NCI-H748 treated with DMSO at 0.1 percent for 48 hours (cell line): ENCODE measurements around the gene GRID1.

ENCODE experiments used
- DNase-seq: peaks from one replicate; lab custom pipeline; 2025; lab: John Stamatoyannopoulos, UW

GRID1 gene

GRCh38 chr10:85649461-85649860 lies 717.1 kb downstream of the GRID1 start:
- no peak for DNase-seq

DNA sequence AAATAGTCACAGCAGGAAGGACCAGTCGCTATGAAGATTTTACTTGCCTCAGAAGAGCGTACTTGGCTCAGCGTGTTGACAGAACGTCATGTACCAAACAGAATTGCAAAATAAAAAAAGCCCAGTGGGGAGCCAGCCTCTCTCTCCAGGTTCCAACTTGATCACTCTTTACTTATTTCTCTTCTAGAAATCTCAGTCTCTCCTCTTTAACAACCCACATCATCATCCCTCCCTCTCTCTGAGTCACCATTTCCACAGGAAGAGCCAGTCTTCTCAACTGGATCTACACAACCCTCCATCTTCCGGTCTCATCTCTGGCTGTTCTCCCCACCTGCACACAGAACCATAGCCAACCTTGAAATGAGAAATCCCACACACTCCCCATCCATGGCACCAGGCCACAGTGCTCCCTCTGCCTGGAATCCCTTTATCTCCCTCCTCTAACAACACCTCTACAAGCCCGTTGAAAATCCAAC lies 718.3 kb downstream of the GRID1 start:
- DNase-seq, result no peak

DNA sequence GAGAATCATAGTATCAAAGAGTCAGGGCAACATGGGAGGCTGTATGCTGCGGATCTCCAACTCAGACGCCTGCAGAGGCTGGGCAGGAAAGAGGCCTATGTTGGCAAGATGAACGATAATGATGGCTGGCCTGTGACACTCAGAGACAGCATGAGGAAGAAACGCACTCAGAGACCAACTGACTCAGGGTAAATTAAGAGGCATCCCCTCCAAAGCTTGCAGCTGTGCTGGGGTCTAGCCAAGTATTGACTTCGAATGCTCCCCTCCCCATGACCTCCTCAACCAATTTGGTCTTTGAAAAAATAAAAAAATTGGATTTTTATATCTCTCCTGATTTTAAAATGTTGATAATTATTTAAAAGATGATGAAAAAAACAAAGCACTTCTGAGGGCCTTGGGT lies 718.9 kb downstream of the GRID1 start:
- DNase-seq, result no peak

DNA sequence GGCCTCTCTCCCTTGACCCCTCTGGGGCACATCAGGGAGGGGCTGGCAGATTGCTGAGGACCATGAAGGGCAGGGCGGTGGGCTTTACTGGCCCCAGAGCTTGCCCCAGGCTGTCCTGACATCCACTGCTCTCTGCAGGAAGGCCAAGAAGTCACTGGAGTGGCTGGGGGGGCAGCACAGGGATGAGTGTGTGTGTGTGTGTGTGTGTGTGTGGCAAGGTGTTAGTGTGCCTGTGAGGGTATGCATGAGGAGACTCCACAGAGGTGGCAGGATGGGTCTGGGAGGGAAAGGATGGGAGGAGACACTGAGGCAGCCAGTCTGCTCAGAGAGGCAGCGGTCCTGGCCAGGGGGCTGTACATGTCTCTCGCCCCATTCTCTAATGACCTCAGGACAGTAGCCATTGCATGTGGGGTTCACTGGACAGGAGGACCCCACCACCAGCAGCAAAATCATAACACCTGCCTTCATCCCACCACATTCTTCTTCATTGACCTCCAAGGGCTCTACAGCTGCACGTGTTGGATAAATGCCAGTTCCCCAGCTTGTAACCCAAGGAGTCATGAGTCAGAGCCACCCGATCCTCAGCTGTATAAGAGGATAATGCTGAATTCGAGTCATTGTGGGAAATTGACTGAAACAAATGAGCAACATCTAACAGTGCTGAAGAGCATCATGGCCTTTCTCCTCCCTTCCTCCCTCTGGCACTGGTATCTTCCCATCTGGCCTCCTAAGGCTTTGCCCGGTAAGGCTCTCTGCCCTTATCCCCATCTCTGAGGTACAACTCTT lies 720.5 kb downstream of the GRID1 start:
- peak; percentile 0 for DNase-seq

- peak; percentile 11 for DNase-seq
Measured at GRCh38 chr10:85645053-85645452, 721.5 kb downstream of the GRID1 start.

DNA sequence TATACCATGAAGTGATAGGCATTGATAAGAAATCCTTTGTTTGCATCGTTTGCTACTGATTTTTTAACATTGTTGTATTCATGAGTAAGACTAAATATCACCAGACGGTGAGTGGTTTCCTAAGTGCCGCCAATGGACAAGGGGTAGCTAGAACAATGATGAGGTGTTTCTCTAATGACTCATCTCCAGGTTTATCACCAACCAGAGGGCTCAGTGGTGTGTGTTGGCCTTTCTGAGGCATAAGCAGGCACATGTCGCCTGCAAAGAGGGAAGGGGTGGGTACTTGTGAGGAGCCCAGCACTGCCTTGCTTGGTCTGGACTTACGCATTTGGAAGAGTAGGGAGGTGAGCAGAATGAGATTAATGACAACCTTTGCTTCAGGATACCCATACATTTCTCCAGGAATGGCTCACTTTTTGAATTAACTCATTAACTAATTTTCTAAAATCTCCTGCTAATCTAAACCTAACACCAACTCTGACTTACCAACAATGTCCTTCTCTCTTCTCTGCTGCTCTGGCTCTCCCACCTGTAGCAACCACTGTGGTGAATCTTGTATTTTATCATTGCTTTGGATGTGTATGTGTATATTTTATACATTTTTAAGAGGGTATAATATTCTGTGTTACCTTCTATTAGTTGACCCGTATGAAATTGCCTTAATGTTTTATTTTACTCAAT lies 722.6 kb downstream of the GRID1 start:
- no peak for DNase-seq

DNA sequence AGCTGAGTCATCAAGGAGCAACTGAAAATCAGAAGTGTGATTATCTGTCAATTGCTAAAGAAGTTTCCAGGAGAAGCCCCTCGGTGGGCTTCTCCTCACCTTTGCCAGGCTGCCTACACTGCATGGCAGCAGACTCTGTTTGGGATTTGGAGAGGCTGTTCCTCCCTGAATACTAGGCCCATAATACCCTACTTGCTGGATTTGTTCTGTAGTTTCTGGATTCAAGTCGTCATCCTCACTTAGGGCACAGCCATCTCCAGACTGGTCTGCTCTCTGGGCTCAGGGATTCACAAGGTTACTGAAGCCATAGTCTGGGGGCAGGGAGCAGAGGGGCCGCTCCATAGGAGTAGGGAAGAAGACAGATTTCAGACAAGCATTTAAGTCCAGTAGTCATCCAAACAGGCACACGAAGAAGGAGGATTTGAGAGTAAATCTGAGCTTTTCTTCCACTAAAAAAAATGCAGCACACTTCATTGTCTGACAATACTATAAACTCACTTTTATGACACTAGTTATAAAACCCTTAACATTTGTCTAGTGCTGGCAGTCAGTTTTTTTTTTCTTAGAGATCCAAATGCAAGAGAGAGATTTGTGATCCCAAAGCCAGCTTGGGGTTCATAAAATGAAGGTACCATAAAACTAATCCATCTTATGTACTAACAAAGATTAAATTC lies 723.3 kb downstream of the GRID1 start:
- DNase-seq, result no peak

DNA sequence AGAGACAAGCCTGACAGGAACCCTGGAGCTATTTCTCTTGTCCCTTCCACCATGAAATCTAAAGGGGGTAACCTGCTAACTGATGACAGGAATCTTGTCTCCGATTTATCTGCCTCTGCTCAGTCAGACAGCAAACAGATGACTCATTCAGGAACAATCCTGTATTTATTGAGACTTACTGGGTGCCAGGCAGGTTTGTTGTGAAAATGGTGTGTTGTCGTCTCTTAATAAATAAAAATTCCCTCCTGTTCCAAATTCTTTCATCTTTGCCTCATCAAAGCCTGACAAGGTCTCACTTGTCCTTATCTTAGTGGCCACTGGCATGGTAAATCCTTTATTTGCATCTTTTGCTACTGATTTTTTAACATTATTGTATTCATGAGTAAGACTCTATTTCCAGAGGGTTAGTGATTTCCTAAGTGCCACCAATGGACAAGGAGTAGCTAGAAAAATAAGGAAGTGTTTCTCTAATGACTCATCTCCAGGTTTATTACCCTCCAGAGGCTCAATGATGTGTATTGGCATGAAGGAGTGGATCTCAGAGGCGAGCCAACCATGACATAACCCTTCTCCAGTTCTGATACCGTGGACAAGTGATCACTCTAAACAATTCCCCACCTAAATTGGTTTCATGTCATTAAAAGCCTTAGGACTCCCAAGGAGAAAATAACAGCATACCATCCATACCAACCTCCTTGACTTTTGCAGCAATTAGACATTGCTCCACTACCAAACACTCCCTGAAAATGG lies 724.0 kb downstream of the GRID1 start:
- no peak for DNase-seq

- no peak for DNase-seq
Measured at GRCh38 chr10:85642082-85642420, 724.5 kb downstream of the GRID1 start.

DNA sequence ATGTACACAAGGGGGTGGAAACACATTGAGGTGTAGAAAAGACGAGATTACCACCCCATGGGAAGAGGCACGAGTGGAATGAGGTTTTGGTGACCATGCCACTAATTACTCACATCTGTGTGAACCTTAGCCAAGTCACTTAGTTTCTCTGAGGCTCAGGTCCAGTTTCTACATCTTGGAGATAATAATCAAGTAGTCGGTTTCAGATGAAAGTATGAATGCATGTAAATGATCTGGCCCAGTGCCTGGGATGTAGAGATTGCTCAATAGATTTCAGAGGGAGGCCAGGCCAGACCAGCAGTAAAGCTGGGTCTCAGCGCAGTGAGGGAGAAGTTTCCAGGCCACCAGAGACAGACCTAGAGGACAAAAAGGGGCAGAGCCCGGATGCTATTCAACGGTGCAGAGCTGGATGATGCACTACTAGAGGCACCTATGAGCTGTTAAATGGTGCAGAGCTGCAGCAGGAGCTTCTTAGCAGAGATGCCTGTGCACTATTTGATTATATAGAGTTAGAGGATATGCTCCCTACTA lies 725.1 kb downstream of the GRID1 start:
- DNase-seq, result no peak

DNA sequence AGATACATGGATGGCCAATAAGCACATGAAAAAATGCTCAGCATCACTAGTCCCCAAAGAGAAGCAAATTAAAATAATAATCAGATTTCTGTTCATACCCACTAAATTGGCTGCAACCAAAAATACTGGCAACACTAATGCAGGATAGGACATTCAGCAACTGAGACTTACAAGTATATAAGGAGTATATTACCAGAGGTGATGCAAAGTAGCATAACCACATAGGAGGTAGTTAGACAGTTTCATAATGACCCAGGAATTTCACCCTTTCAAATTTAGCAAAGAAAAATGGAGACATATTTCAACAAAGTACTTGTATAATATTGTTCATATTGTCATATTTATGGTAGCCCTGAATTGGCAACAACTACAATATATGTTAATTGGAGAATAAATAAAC lies 727.8 kb downstream of the GRID1 start:
- no peak for DNase-seq

GRCh38 chr10:85635650-85636049 lies 730.9 kb downstream of the GRID1 start:
- no peak for DNase-seq

GRCh38 chr10:85624511-85624910 lies 742.1 kb downstream of the GRID1 start:
- DNase-seq, result no peak

- DNase-seq, result no peak
Measured at GRCh38 chr10:85623758-85624157, 742.8 kb downstream of the GRID1 start.

DNA sequence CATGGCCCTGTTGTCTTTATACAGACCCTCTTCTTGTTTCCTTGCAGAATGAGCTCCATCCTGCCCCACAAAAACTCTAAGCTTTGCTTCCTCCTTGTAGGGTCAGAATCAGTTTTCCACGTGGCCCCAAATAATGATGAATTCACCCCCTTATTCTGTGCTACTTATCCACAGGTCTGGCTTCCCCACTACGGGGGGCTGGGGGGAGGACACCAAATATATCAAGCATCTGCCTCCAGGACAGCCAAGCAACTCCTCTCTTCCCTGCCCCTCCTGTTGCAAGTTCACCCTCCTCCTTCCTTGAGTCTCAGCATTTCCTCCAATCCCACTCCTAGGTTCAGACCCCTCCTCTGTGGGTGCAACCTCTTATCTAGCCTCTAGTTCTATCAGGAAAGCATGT lies 743.3 kb downstream of the GRID1 start:
- no peak for DNase-seq

- no peak for DNase-seq
Measured at GRCh38 chr10:85622425-85622824, 744.2 kb downstream of the GRID1 start.

DNA sequence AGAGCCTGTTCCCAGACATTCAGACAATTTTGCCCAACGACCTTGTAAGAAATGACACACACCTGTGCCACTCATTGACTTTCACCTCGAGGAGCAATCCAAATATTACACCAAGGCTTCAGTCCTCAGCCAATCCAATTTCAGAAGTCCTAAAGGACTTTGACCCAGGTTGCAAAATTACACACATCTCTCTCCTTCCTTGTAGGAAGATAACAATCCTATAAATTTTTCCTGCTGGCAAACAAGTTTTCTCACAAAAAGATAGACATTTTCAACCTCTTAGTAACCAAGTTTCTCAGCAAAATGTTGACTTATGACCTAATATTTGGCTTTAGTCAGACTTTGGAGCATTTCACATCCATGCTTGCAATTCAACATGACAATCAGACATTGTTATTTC lies 745.0 kb downstream of the GRID1 start:
- DNase-seq, result no peak

DNA sequence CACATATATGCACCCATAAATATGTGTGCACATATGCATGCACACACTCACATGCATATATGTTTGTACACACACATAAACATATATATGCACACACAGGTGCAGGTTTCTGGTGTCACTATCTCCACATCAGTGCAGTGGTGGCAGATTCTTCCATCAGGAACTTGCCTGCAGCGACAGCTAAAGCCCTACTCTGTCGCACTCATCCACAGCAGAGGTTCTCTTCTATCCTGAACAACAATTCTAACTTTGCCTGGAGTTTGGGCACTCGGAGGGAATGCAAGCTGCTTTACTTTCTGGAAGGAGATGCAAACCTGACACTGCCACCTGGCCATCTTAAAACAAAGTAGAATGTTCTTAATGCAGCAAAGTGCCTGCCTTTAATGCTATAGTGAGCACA lies 745.8 kb downstream of the GRID1 start:
- DNase-seq, result no peak

DNA sequence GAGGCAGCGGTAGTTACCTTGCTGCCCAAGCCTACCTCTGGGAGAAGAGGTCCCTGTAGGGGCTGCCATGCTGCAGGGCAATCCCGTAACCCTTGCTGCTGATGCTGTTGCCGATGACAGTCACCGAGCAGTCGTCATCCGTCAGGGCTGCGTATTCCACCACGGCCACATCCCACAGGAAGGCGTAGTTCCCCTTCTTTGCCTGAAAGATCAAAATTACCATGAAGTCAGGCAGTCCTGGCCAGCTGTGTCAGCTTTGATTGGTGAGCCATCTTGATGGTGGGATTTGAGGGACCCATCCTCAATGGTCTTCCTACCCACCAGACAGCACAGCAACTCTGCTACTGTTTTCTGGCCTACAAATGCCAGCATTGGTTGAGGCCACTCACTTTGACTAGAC lies 746.8 kb downstream of the GRID1 start:
- DNase-seq, result no peak

- no peak for DNase-seq
Measured at GRCh38 chr10:85618841-85619240, 747.8 kb downstream of the GRID1 start.

DNA sequence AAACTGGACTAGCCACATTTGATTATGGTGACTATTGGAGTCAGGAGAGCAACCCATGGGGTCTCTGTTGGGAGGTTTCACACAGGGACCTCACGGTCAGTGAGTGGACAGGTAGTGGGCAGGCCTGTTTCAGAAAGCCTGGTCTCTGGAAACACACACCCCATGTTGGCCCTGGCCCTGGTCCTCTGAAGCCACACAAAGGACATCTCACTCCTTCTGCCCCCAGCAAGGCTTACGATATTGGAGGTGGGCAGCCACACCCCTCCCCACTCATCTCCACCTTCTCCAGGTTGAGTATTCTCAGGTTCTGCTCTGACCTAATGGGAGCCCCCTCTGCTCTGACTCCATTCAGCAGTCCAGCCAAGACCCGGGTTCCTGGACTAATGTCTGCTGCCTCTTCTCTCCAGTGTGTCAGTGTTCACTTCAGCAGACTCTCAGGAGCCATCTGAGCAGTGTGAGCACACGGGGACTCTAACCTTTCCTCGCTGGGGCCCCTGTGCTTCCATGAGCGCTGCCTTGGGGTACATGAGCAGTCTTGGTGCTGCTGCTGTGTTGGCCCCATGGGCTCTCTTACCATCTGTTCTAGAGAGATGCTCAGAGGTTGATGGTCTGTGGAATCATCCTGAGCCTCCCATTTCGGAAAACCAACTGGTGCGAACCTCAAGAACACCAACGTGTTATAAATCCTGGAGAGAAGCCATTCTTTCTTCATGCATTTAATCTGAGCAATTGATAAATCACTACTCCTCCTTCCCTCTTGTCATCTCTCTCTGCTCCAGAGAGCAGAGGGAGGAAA lies 748.6 kb downstream of the GRID1 start:
- DNase-seq, result no peak
